Muscle layer of colon (tissue), 2 donors: ENCODE results near the gene FGFBP1.

Source experiments
- H3K27ac ChIP-seq: one replicate; pipeline ENCODE4 v1.7.0; 2013; ENCODE audit warnings: low read depth, mild to moderate bottlenecking, low read length, moderate library complexity
- H3K27me3 ChIP-seq, 2 donors: one replicate each; pipeline ENCODE4 v1.7.0; 2013; ENCODE audit warnings: low read length in 2 of 2, mild to moderate bottlenecking in 2 of 2; ENCODE audit not compliant: insufficient read depth in 2 of 2, control insufficient read depth in 1 of 2
- H3K36me3 ChIP-seq: one replicate; pipeline ENCODE4 v1.7.0; 2013; ENCODE audit warnings: mild to moderate bottlenecking, low read length; ENCODE audit not compliant: insufficient read depth
- H3K4me1 ChIP-seq: one replicate; pipeline ENCODE4 v1.7.0; 2013; ENCODE audit warnings: mild to moderate bottlenecking, low read length; ENCODE audit not compliant: insufficient read depth
- H3K4me3 ChIP-seq, 2 donors: one replicate each; pipeline ENCODE4 v1.7.0; 2013; ENCODE audit warnings: low read length in 2 of 2, low read depth in 1 of 2, mild to moderate bottlenecking in 1 of 2, moderate library complexity in 1 of 2
- H3K9ac ChIP-seq: one replicate; pipeline ENCODE4 v1.7.0; 2013; ENCODE audit warnings: low read length
- H3K9me3 ChIP-seq: one replicate; pipeline ENCODE4 v1.7.0; 2013; ENCODE audit warnings: mild to moderate bottlenecking, low read length
- donor health status: abdominal sarcoma.
- donor health status: Adenocarcinoma of cecum.

The FGFBP1 gene

DNA sequence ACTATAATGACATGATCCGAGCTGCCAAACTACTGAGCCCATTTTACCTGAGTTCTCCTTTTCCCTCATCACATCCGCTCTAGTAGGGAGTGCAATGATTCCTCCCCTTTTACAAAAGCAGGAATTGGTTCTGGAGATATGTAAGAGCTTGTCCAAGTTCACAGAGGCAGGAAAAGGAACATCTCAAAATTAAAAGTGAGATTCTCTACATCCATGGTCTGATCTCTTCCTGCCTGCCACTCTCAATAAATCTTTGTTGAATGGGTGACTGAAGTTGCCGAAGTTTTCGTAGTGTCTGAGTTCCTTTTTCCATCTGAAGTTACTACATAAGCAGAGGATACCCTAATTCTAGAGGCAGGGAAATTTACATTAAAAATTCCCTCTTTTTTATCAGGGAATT lies at the start of gene FGFBP1:
FGFBP1 (minus strand) TSS at position 101 of the 400 bp plus-strand sequence. CDS start 2,108 bp downstream, outside the sequence.
- Histone ChIP-seq H3K9ac (no peak within 1 kb of the TSS), H3K27ac (no peak within 1 kb of the TSS), H3K36me3 (no peaks in the 10 kb centered on the region), H3K9me3 (no peaks in the 10 kb centered on the region), H3K4me3 (no peak within 1 kb of the TSS), H3K4me1 (no peaks in the 10 kb centered on the region), H3K27me3 (no peaks in the 10 kb centered on the region)

DNA sequence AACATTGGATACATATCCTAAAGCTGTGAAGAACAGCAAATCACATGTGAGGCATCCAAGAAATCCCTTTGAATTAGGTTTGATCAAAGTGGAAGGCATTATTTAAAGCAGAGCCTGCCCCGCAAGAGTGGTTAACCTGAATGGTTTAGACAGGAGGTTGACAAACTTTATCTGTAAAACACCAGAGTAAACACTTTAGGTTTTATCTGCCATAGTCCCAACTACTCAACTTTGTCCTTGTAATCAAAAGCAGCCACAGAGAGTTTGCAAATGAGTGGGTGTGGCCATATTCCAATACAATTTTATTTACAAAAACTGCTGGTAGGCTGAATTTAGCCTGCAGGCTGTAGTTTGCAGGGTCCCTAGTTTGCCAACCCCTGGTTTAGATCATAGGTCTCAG lies 49.7 kb upstream of the FGFBP1 start:
- H3K27me3 ChIP-seq: no peaks in the 10 kb centered on the region
- H3K27ac ChIP-seq: no peak overlapping the region
- no peak overlapping the region for H3K4me3 ChIP-seq
- H3K36me3 ChIP-seq: no peaks in the 10 kb centered on the region
- no peaks in the 10 kb centered on the region for H3K9me3 ChIP-seq
- no peak overlapping the region for H3K9ac ChIP-seq
- no peaks in the 10 kb centered on the region for H3K4me1 ChIP-seq

DNA sequence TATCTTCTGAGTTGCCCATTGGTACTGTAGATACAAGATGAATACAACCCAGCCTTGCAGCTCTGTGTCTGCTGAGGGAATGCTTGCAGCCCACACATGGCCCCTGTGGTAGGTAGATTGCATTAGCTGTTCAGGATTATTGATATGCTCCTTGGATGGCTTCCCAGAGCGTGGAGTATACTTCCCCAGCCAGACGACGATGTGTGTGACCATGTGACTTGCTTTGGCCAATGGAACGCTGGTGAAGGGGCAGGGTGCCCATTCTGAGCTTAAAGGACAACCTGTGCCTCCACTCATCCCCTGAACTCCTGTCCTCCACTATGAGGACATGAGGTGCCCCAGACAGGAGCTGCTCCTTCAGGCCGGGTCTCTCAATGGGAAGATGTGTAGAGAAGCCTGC lies 48.4 kb upstream of the FGFBP1 start:
- no peak overlapping the region for H3K4me3 ChIP-seq
- H3K27ac ChIP-seq: no peak overlapping the region
- no peaks in the 10 kb centered on the region for H3K9me3 ChIP-seq
- no peaks in the 10 kb centered on the region for H3K27me3 ChIP-seq
- H3K36me3 ChIP-seq: no peaks in the 10 kb centered on the region
- no peaks in the 10 kb centered on the region for H3K4me1 ChIP-seq
- H3K9ac ChIP-seq: no peak overlapping the region

DNA sequence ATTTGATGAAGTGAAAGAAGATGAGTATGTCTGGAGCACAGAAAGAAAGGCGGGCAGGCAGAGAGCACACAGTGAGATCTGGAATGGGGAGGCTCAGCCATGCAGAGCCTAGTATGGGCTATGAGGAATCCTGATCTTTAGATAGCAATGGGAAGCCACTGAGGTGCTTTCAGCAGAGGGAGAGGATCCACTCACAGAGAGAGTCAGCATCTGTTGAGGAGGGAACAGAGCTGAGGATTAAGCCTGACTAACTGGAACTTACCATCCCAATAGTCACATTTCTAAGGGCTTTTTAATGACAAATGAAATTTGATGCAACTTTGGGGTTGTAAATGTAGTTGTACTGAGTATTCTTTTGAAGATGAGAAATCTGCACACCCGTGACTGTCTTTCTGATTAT lies 45.1 kb upstream of the FGFBP1 start:
- no peak overlapping the region for H3K4me3 ChIP-seq
- no peaks in the 10 kb centered on the region for H3K9me3 ChIP-seq
- H3K9ac ChIP-seq: no peak overlapping the region
- H3K36me3 ChIP-seq: no peaks in the 10 kb centered on the region
- H3K27me3 ChIP-seq: no peaks in the 10 kb centered on the region
- no peak overlapping the region for H3K27ac ChIP-seq
- no peaks in the 10 kb centered on the region for H3K4me1 ChIP-seq

DNA sequence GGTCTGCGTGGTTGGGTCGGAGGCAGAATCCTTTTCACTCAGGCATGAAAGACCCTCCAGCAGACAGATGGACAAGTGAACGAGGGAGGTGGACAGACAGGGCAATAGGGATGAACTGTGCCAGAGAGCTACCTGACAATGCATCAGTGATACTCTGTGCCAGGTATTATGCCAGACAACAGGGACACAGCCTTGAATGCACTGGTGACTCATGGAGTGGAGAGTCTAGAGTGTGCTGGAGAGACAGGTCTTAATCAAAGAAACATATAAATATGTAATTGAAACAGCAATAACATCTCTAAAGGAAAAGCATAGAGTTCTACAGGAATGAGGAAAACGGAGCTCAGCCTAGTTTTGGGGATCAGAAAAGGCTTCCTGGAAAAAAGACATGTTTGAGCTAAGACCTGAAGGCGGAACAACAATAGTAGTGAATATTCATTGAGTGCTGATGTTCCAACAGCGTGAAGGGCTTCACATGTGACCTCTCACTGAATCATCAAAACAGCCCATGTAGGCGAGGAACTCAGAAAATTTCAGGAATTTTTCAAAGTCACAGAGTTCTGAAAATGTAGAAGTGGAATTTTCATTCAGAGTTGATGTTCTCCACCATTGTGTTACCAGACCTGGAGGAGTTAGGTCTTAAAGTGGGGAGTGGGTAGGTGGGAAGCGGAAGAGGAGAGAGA lies 44.4 kb upstream of the FGFBP1 start:
- H3K4me3 ChIP-seq: no peak overlapping the region
- no peaks in the 10 kb centered on the region for H3K9me3 ChIP-seq
- no peak overlapping the region for H3K9ac ChIP-seq
- no peaks in the 10 kb centered on the region for H3K27me3 ChIP-seq
- H3K36me3 ChIP-seq: no peaks in the 10 kb centered on the region
- no peaks in the 10 kb centered on the region for H3K4me1 ChIP-seq
- H3K27ac ChIP-seq: no peak overlapping the region

DNA sequence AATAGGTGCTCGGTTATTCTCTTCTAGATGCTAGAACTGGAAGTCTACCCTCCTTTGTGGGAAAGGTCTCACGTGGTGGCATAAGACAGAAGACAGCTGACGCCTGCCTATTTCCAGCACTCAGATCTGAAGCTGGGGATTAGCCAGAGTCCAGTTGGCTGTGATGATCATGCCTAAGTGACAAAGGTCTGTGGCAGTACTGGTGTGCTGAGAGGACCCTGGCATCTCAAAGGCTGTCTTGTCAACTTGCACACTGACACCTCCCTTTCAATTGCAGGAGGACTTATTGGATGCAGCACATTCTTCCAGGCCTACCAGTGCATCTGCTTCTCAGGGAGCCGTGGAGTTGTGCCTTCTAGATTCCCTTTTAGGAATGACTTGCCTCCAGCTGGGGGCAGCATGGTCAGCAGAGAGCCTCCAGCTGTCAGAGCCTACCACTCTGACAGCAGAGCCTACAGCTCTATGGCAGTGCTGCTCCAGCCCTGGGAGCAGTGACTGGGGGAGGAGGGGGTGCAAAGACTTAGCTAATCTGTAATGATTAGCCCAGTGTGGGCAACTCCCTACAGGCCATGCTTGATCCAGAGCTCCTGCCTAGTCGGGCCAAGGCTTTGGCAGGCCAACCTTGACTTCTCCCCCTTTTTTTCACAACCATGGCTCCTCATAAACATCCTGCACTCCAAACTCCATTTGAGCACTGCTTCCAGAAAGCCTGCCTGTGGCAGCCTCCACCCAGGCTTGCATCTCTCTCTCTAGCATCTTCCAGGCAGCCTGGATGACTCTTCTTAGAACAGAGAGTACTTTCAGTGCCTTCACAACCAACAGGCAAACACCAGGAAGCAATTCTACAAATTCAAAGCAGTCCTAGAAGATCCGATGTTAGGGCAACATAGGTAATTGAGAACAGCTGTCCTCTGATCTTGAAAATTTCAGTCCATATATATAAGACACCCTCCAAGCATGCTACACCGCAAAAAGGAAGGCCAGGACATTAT lies 38.2 kb upstream of the FGFBP1 start:
- Histone ChIP-seq H3K36me3 (no peaks in the 10 kb centered on the region), H3K27me3 (no peaks in the 10 kb centered on the region), H3K4me1 (no peaks in the 10 kb centered on the region), H3K9ac (no peak overlapping the region), H3K9me3 (no peaks in the 10 kb centered on the region), H3K27ac (no peak overlapping the region), H3K4me3 (no peak overlapping the region)

DNA sequence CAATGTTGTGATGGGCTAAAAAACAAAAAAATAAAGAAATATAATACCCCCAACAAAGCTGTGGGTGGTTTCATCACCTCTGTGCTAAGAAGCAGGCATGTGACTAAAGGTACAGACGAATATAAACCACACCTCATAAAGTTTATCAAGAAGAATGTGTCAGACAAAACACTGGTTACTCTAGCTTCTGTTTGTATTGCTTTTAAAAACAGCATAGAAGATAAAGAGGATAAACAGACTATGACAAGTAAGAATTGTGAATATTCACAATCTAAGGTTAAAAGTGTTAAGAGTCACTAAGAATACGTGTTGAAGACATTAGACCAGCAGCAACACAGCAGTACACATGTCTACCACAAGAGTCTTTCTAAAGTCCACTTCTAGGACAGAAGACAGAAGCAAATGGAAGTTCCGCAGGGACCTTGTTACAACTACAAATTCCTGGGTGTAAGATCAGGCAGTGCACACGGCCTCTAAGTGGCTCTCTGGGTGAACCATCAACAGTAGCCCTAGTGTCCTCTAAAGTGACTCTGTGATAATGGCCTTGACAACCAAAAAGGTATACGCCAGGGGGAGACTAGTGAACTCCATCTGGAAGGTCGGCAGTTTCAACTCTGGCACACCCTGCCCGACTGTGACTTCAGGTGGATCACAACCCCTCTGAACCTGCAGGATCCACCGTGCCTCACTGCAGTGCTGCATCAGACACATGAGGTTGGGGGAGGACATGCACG lies 32.7 kb upstream of the FGFBP1 start:
- no peaks in the 10 kb centered on the region for H3K27me3 ChIP-seq
- no peaks in the 10 kb centered on the region for H3K36me3 ChIP-seq
- no peak overlapping the region for H3K27ac ChIP-seq
- H3K4me1 ChIP-seq: no peaks in the 10 kb centered on the region
- no peaks in the 10 kb centered on the region for H3K9me3 ChIP-seq
- H3K9ac ChIP-seq: no peak overlapping the region
- H3K4me3 ChIP-seq: no peak overlapping the region

DNA sequence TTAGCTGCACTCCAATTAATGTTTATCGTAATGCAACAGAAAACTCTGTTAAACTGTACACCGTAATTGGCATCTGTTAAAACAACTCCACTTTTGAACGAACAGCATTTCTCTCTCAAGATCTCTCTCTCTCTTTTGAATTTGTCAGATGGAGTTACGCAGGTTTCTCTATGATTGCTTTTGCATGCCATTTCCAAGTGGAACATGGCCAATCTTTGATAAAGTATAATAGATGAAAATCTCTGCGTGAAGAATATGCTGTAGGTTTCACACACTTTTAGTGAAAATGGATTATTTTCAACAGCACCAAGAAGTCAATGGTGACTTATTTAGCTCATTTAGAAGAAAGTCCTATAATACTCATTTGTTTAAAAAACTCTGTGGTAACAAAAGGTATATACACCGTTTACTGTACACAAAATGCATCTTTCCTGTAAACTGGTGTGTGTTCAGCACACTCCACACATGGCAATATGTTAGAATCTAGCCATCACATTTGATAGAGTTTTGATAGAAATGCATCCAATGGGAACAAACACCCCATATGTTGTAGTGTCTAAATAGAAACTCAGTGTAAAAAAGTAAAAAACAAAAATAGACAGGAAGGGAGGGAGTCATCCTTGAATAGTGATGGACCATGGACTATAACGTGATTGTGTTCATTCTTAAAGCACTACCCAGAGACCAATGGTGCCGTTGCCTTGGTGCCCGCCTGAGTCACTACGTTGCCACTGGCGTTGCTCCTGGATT lies 30.2 kb upstream of the FGFBP1 start:
- H3K4me1 ChIP-seq: no peaks in the 10 kb centered on the region
- H3K9me3 ChIP-seq: no peaks in the 10 kb centered on the region
- no peak overlapping the region for H3K9ac ChIP-seq
- H3K4me3 ChIP-seq: no peak overlapping the region
- H3K27ac ChIP-seq: no peak overlapping the region
- no peaks in the 10 kb centered on the region for H3K27me3 ChIP-seq
- H3K36me3 ChIP-seq: no peaks in the 10 kb centered on the region

DNA sequence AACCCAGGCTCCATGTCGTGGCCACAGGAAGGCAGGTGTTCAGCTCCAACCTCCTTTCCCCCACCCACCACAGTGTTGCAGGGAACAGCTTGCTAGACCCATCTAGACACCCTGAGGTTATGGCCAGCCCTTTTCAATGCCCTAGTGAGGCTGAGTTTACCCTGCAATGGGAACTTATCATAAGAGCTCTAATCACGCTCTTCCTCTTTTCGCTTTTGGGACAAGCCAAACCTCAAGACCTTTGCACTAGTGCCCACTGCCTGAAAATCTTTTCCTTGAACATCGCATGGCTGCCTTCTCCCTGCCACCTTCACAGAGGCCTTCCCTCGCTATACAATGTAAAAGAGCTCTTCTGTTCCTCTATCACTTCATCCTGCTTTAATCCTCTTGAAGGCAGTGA lies 26.8 kb upstream of the FGFBP1 start:
- Histone ChIP-seq H3K4me1 (peaks cover 8% of the 10 kb centered on the region), H3K27ac (no peak overlapping the region), H3K36me3 (no peaks in the 10 kb centered on the region), H3K27me3 (no peaks in the 10 kb centered on the region), H3K9me3 (no peaks in the 10 kb centered on the region), H3K9ac (no peak overlapping the region), H3K4me3 (no peak overlapping the region)

DNA sequence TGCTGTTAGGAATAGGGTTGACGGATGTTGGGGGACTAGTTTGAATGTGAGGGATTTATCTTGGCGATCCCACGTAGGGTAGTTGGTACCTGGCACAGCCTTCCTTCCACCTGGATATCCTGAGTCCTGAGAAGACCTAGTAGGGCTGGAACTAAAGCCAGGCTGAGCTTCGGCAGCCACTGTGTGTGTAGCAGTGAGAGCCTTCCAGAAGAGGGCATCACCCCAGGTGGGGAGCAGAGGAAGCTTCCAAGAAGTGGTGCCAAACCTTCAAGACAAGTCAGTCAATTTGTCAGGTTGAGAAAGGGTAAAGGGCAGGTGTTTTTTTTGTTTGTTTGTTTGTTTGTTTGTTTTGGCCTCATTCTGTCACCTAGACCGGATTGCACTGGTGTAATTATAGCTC lies 25.6 kb upstream of the FGFBP1 start:
- Histone ChIP-seq H3K27me3 (no peaks in the 10 kb centered on the region), H3K9me3 (no peaks in the 10 kb centered on the region), H3K4me1 (peaks cover 8% of the 10 kb centered on the region), H3K27ac (no peak overlapping the region), H3K36me3 (no peaks in the 10 kb centered on the region), H3K9ac (no peak overlapping the region), H3K4me3 (no peak overlapping the region)

DNA sequence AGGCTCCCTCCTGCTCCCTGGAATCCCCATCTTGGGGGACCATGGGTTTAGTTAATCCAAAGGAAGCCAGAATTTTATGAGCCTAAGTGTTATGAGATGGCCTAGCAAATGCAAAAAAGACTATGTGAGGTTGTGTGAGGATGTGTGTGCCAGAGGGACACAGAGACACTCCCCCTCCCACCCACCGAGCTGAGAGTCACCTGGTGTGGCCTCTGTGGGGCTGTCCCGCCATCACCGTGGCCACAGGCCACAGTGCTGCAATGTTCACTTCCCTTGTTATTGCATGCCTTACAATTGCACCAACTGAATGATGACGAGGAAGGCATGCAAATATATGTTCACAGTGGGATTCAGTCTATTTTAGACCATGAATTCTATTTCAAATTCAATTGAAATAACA lies 25.0 kb upstream of the FGFBP1 start:
- H3K9ac ChIP-seq: no peak overlapping the region
- no peak overlapping the region for H3K4me3 ChIP-seq
- H3K4me1 ChIP-seq: peaks cover 8% of the 10 kb centered on the region
- H3K27me3 ChIP-seq: no peaks in the 10 kb centered on the region
- H3K27ac ChIP-seq: no peak overlapping the region
- no peaks in the 10 kb centered on the region for H3K36me3 ChIP-seq
- no peaks in the 10 kb centered on the region for H3K9me3 ChIP-seq
